ENCODE data around the gene SUCLG2. TPM values are rescaled to one million over a fixed set of nuclear protein-coding genes. Genes with fewer than 3 reads are reported as not detected.

Gene SUCLG2
- total RNA-seq, 1 experiment from 2014 or later = 59.4 TPM

DNA sequence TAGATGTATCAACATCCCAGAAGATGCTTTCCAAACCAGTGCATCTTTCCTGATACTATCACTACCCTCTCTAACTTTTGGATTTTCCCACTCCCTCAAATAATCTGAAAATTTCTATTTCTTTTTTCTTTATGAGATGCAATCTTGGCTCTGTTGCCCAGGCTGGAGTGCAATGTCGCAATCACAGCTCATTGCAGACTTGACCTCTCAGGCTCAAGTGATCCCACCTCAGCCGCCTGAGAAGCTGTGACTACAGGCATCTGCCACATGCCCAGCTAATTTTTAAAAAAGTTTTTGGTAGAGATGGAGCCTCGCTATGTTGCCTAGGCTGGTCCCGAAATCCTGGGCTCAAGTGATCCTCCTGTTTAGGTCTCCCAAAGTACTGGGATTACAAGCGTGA lies 239.7 kb downstream of the SUCLG2 start:
- no peaks in the 10 kb centered on the region for H3K27me3 ChIP-seq (ENCODE audit: insufficient read depth, low read depth)
- no peak overlapping the region for H3K4me3 ChIP-seq
- POLR2A ChIA-PET (ENCODE audit: unreplicated experiment) = no interaction called here
- H3F3A ChIP-seq (ENCODE audit: insufficient read depth, low read depth) = no peaks in the 10 kb centered on the region
- H3K79me2 ChIP-seq (ENCODE audit: low read depth) = no peaks in the 10 kb centered on the region
- no peak overlapping the region for H3K4me2 ChIP-seq
- H4K20me1 ChIP-seq (ENCODE audit: insufficient read depth) = no peaks in the 10 kb centered on the region
- no peaks in the 10 kb centered on the region for H3K4me1 ChIP-seq (replicated peaks; ENCODE audit: insufficient read depth)
- no peaks in the 10 kb centered on the region for H3K9me2 ChIP-seq (ENCODE audit: insufficient read depth)
- no peaks in the 10 kb centered on the region for H3K9me3 ChIP-seq (ENCODE audit: insufficient read depth, low read depth)
- TF ChIP-seq, protein P1, sequence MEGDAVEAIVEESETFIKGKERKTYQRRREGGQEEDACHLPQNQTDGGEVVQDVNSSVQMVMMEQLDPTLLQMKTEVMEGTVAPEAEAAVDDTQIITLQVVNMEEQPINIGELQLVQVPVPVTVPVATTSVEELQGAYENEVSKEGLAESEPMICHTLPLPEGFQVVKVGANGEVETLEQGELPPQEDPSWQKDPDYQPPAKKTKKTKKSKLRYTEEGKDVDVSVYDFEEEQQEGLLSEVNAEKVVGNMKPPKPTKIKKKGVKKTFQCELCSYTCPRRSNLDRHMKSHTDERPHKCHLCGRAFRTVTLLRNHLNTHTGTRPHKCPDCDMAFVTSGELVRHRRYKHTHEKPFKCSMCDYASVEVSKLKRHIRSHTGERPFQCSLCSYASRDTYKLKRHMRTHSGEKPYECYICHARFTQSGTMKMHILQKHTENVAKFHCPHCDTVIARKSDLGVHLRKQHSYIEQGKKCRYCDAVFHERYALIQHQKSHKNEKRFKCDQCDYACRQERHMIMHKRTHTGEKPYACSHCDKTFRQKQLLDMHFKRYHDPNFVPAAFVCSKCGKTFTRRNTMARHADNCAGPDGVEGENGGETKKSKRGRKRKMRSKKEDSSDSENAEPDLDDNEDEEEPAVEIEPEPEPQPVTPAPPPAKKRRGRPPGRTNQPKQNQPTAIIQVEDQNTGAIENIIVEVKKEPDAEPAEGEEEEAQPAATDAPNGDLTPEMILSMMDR (conservative IDR thresholded peaks at IDR 0.05) = no peak
- intact Hi-C loops (cut with micrococcal nuclease; ENCODE audit: unreplicated experiment) = no loop called here
- no peaks in the 10 kb centered on the region for H3K36me3 ChIP-seq (ENCODE audit: low read depth)
- no peak for DNase-seq
- CTCF ChIA-PET = no interaction called here
- no peak overlapping the region for H2AFZ ChIP-seq
- no TSS peak for BruUV-seq (replicated peaks)
- no peak overlapping the region for H3K27ac ChIP-seq

DNA sequence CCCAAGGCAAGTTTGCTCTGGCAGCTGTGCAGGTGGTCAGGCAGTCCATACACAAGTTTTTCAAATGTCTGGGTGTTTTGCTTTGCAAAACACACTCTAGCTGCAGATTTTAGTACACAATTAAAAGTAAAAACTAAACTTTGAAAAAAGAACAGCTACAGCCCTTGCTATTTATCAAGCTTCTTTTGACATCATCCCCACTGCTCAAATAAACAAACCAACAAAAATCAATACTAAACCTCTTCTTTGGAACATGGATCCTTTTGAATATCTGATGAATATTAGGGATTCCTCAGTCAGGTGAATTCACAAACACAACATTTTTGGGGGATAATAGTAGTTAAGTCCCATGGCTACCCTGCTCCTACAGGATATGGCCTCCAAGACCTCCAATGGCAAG lies 249.2 kb downstream of the SUCLG2 start:
- no TSS peak for BruUV-seq (replicated peaks)
- no peaks in the 10 kb centered on the region for H3K36me3 ChIP-seq (ENCODE audit: low read depth)
- H3K4me1 ChIP-seq (replicated peaks; ENCODE audit: insufficient read depth) = no peaks in the 10 kb centered on the region
- ChIA-PET CTCF (no interaction called here), POLR2A (ENCODE audit: unreplicated experiment) (no interaction called here)
- DNase-seq = no peak
- no peak overlapping the region for H3K27ac ChIP-seq
- no peaks in the 10 kb centered on the region for H3K9me3 ChIP-seq (ENCODE audit: insufficient read depth, low read depth)
- no peak overlapping the region for H2AFZ ChIP-seq
- H3K9me2 ChIP-seq (ENCODE audit: insufficient read depth) = no peaks in the 10 kb centered on the region
- no peaks in the 10 kb centered on the region for H4K20me1 ChIP-seq (ENCODE audit: insufficient read depth)
- H3F3A ChIP-seq (ENCODE audit: insufficient read depth, low read depth) = no peaks in the 10 kb centered on the region
- H3K79me2 ChIP-seq (ENCODE audit: low read depth) = no peaks in the 10 kb centered on the region
- H3K4me2 ChIP-seq = no peak overlapping the region
- no peaks in the 10 kb centered on the region for H3K27me3 ChIP-seq (ENCODE audit: insufficient read depth, low read depth)
- TF ChIP-seq EZH2 (IDR thresholded peaks at IDR 0.05; ENCODE audit: low read depth) = no peak
- TF ChIP-seq, protein P1 (conservative IDR thresholded peaks at IDR 0.05) = no peak
- intact Hi-C loops (cut with micrococcal nuclease; ENCODE audit: unreplicated experiment) = no loop called here
- H3K4me3 ChIP-seq = no peak overlapping the region

DNA sequence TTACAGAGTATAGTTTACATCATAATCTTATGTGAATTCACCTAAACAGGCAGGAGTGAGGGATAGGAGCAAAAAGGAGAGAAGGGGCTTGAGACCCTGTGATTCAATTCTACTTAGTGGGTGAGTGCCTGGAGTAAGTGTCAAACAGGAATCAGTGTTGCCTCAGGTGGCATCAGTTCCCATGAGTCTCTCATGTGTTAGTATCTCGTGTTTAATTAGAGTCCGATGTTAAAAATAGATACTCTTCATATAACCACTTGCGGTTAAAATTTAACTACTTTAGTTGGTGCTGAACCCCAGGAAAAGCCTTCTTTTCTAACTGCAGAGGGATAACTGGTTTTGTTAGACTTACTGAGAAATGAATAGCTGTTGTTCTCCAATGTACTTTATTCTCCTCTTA lies 251.5 kb downstream of the SUCLG2 start:
- Histone ChIP-seq H3K27ac (no peak overlapping the region), H3K9me2 (ENCODE audit: insufficient read depth) (no peaks in the 10 kb centered on the region), H3F3A (ENCODE audit: insufficient read depth, low read depth) (no peaks in the 10 kb centered on the region), H3K79me2 (ENCODE audit: low read depth) (no peaks in the 10 kb centered on the region), H3K36me3 (ENCODE audit: low read depth) (no peaks in the 10 kb centered on the region), H3K4me3 (no peak overlapping the region), H3K9me3 (ENCODE audit: insufficient read depth, low read depth) (no peaks in the 10 kb centered on the region), H3K4me2 (no peak overlapping the region), H3K27me3 (ENCODE audit: insufficient read depth, low read depth) (no peaks in the 10 kb centered on the region), H2AFZ (no peak overlapping the region), H4K20me1 (ENCODE audit: insufficient read depth) (no peaks in the 10 kb centered on the region), H3K4me1 (replicated peaks; ENCODE audit: insufficient read depth) (no peaks in the 10 kb centered on the region)
- intact Hi-C loops (cut with micrococcal nuclease; ENCODE audit: unreplicated experiment) = no loop called here
- CTCF ChIA-PET = no interaction called here
- POLR2A ChIA-PET (ENCODE audit: unreplicated experiment) = no interaction called here
- no TSS peak for BruUV-seq (replicated peaks)
- TF ChIP-seq, protein P1 (conservative IDR thresholded peaks at IDR 0.05) = no peak
- TF ChIP-seq EZH2 (IDR thresholded peaks at IDR 0.05; ENCODE audit: low read depth) = no peak
- DNase-seq = no peak
